Parathyroid adenoma (tissue), 2 donors: ENCODE measurements around the gene ADAM23.

ENCODE experiments used
- H2AFZ ChIP-seq: fragments of 300-600 bp; sonication (generic); one replicate; pipeline ENCODE4 v1.7.0; 2017; ENCODE audit warnings: antibody characterized with exemption, mild to moderate bottlenecking
- H3K27ac ChIP-seq: fragments of 300-600 bp; sonication (generic); one replicate; pipeline ENCODE4 v1.7.0; 2017
- H3K27me3 ChIP-seq: fragments of 300-600 bp; sonication (generic); one replicate; pipeline ENCODE4 v1.7.0; 2017; ENCODE audit warnings: low read length; ENCODE audit not compliant: control insufficient read depth, insufficient read depth
- H3K36me3 ChIP-seq: fragments of 300-600 bp; sonication (generic); one replicate; pipeline ENCODE4 v1.7.0; 2017; ENCODE audit warnings: low read length; ENCODE audit not compliant: control insufficient read depth, insufficient read depth
- H3K4me1 ChIP-seq: fragments of 300-600 bp; sonication (generic); one replicate; pipeline ENCODE4 v1.7.0; 2017; ENCODE audit warnings: control low read depth
- H3K4me2 ChIP-seq: fragments of 300-600 bp; sonication (generic); one replicate; pipeline ENCODE4 v1.7.0; 2017; ENCODE audit warnings: low read length
- H3K4me3 ChIP-seq: fragments of 300-600 bp; sonication (generic); one replicate; pipeline ENCODE4 v1.7.0; 2017; ENCODE audit warnings: low read depth, low read length
- H3K79me2 ChIP-seq: fragments of 300-600 bp; sonication (generic); one replicate; pipeline ENCODE4 v1.7.0; 2017; ENCODE audit warnings: control low read depth
- H3K9ac ChIP-seq: fragments of 300-600 bp; sonication (generic); one replicate; pipeline ENCODE4 v1.7.0; 2017; ENCODE audit warnings: mild to moderate bottlenecking
- H3K9me3 ChIP-seq: fragments of 300-600 bp; sonication (generic); one replicate; pipeline ENCODE4 v1.7.0; 2017; ENCODE audit warnings: low read length; ENCODE audit not compliant: control insufficient read depth
- CTCF ChIP-seq: fragments of 300-600 bp; sonication (generic); IDR thresholded peaks from one replicate; pipeline ENCODE4 v1.7.0; 2017; ENCODE audit warnings: antibody characterized with exemption, mild to moderate bottlenecking
- donor health status: primary hyperparathyroidism.

The ADAM23 gene

GRCh38 chr2:206584323-206585116 is 141.2 kb downstream of the ADAM23 start:
- H3K79me2 ChIP-seq = peaks cover 3% of the 10 kb centered on the region
- no peak overlapping the region for H3K27ac ChIP-seq
- H3K36me3 ChIP-seq = no peaks in the 10 kb centered on the region
- H3K4me3 ChIP-seq = no peak overlapping the region
- H3K9me3 ChIP-seq = no peaks in the 10 kb centered on the region
- H3K27me3 ChIP-seq = no peaks in the 10 kb centered on the region
- TF ChIP-seq CTCF = no peak
- H3K4me2 ChIP-seq = no peak overlapping the region
- H3K4me1 ChIP-seq = peaks cover 4% of the 10 kb centered on the region
- no peak overlapping the region for H3K9ac ChIP-seq
- no peak overlapping the region for H2AFZ ChIP-seq

GRCh38 chr2:206585335-206585734 is 142.0 kb downstream of the ADAM23 start:
- H3K4me1 ChIP-seq = peaks cover 4% of the 10 kb centered on the region
- no peaks in the 10 kb centered on the region for H3K36me3 ChIP-seq
- no peak overlapping the region for H3K4me3 ChIP-seq
- no peak for TF ChIP-seq CTCF
- H3K9ac ChIP-seq = no peak overlapping the region
- no peak overlapping the region for H3K4me2 ChIP-seq
- H3K27ac ChIP-seq = no peak overlapping the region
- H3K27me3 ChIP-seq = no peaks in the 10 kb centered on the region
- peaks cover 3% of the 10 kb centered on the region for H3K79me2 ChIP-seq
- no peaks in the 10 kb centered on the region for H3K9me3 ChIP-seq
- H2AFZ ChIP-seq = no peak overlapping the region

GRCh38 chr2:206586609-206587008 is 143.3 kb downstream of the ADAM23 start:
- TF ChIP-seq CTCF = no peak
- Histone ChIP-seq H3K27ac (no peak overlapping the region), H3K4me2 (no peak overlapping the region), H3K4me1 (no peaks in the 10 kb centered on the region), H3K79me2 (peaks cover 3% of the 10 kb centered on the region), H3K36me3 (no peaks in the 10 kb centered on the region), H3K4me3 (no peak overlapping the region), H3K9me3 (no peaks in the 10 kb centered on the region), H3K9ac (no peak overlapping the region), H2AFZ (no peak overlapping the region), H3K27me3 (no peaks in the 10 kb centered on the region)

GRCh38 chr2:206597717-206598218 is 154.4 kb downstream of the ADAM23 start:
- Histone ChIP-seq H2AFZ (no peak overlapping the region), H3K9me3 (no peaks in the 10 kb centered on the region), H3K36me3 (no peaks in the 10 kb centered on the region), H3K27ac (no peak overlapping the region), H3K9ac (no peak overlapping the region), H3K4me2 (no peak overlapping the region), H3K4me3 (no peak overlapping the region), H3K79me2 (no peaks in the 10 kb centered on the region), H3K4me1 (no peaks in the 10 kb centered on the region), H3K27me3 (no peaks in the 10 kb centered on the region)
- no peak for TF ChIP-seq CTCF

- no peak overlapping the region for H3K4me3 ChIP-seq
Observed at GRCh38 chr2:206603243-206603642, 159.9 kb downstream of the ADAM23 start.

More at GRCh38 chr2:206603243-206603642, 159.9 kb downstream of the ADAM23 start:
- H3K27ac ChIP-seq = no peak overlapping the region
- H3K36me3 ChIP-seq = no peaks in the 10 kb centered on the region
- no peaks in the 10 kb centered on the region for H3K27me3 ChIP-seq
- no peaks in the 10 kb centered on the region for H3K9me3 ChIP-seq
- no peak overlapping the region for H2AFZ ChIP-seq
- no peak for TF ChIP-seq CTCF
- H3K9ac ChIP-seq = no peak overlapping the region
- no peak overlapping the region for H3K4me2 ChIP-seq
- H3K79me2 ChIP-seq = no peaks in the 10 kb centered on the region
- no peaks in the 10 kb centered on the region for H3K4me1 ChIP-seq
